ENCODE results near the gene TRAPPC2L.

- TF ChIP-seq CTCF (IDR thresholded peaks at IDR 0.05) (no peak), FOXJ3 (CRISPR knock-in tag; IDR thresholded peaks at IDR 0.05; ENCODE audit: borderline replicate concordance) (no peak)
Observed at GRCh38 chr16:88825146-88825545, 31.8 kb upstream of the TRAPPC2L start.

Measured in WTC11 (cell line).